IPS-18c (cell line): ENCODE results near the gene CD69.
"Not testable (repeated sequence)": the region's sequence is repeated elsewhere in the genome, so short reads cannot be mapped to it uniquely, and the experiment has no call there.

Source experiments
- H3K4me3 ChIP-seq: 2 replicates; pipeline ENCODE4 v1.7.0; 2013; ENCODE audit warnings: low read depth, mild to moderate bottlenecking, low read length, moderate library complexity; ENCODE audit not compliant: insufficient read depth
- H3K9me3 ChIP-seq: one replicate; pipeline ENCODE4 v1.6.1; 2013; ENCODE audit warnings: mild to moderate bottlenecking, low read length, moderate library complexity; ENCODE audit not compliant: control insufficient read depth, insufficient read depth

The CD69 gene

DNA sequence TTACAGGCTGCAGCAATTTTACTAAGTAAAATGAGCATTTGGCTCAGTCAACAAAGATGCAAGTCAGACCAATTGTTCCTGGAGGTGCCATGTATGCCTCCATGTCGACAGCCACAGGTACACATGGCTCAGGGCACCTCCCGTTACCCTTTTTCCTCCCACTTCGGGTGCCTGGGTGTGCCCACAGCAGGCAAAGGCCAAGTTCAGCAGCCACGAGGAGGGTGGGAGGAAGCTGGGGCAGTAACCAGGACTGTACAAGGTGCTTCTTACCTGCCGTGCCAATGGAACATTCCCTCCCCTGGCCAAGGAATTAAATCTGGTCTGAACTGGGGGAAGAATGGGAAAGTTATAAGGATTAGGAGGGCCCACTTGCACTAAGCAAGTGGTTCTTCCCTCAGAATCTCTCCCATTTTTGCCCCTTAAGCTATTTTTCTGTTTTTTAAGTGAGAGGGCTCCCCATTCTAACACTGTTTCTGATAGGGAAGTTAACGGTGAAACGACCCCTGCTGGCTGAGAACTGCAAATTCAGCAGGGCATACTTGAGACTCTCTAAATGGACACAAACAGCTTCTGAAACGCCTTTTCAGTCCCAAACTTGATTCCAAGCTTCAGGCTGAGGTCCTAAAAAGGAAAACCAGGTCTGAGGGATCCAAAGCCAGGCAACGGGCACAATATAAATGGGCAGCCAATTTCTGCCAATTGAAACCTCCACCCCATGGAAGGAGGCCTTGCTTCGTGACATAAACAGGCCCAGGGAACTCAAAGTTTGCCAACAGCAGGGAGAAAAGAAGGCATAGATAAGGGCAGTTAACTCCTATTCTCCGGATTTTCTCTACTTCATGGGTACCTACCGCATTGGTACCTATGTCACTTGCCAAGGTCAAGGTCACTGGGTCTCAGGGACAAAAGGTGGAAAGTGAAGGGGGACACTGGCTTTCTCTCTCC, 52.6 kb downstream of the CD69 start:
- Histone ChIP-seq H3K4me3 (no peak overlapping the region), H3K9me3 (no peaks in the 10 kb centered on the region)

DNA sequence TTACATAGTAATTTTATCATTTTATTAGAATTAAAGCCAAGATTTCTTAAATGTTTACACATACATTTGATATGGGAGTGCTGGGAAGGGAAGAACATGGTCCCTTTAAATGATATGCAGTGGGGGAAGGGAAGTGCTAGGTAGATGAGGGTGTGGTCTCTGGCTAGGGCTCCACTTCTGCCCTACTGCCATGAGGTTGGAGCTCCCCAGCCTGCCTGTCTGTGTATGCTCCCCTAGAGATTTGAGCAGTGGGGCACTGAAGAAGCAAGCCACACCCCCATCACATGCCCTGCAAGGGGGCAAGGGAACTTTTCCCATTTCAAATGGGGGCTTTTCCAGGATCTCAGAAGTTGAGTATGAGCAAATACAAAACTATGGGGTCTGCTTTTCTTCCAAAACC, 53.3 kb downstream of the CD69 start:
- Histone ChIP-seq H3K4me3 (no peak overlapping the region), H3K9me3 (no peaks in the 10 kb centered on the region)

DNA sequence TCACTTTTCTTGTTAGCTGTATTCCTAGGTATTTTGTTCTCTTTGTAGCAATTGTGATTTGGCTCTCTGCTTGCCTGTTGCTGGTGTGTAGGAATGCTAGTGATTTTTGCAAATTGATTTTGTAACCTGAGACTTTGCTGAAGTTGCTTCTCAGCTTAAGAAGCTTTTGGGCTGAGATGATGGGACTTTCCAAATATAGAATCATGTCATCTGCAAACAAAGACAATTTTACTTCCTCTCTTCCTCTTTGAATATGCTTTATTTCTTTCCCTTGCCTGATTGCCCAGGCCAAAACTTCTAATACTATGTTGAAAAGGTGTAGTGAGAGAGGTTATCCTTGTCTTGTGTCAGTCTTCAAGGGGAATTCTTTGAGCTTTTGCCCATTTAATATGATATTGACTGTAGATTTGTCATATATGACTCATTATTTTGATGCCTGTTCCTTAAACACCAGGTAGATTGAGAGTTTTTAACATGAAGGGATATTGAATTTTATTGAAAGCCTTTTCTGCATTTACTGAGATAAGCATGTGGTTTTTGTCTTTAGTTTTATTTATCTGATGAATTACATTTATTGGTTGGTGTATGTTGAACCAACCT, 54.5 kb downstream of the CD69 start:
- no peak overlapping the region for H3K4me3 ChIP-seq
- no peaks in the 10 kb centered on the region for H3K9me3 ChIP-seq

DNA sequence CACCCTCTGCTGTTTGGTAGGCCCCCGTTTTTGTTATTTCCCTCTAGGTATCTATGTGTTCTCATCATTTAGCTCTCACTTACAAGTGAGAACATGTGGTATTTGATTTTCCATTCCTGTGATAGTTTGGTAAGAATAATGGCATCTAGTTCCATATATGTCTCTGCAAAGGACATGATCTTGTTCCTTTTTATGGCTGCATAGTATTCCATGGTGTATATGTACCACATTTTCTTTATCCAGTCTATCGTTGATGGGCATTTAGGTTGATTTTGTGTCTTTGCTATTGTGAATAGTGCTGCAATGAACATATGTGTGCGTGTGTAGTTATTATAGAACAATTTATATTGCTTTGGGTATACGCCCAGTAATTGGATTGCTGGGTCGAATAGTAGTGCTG, 56.1 kb downstream of the CD69 start:
- not testable (repeated sequence) for H3K4me3 ChIP-seq, H3K9me3 ChIP-seq
